Progenitor cell of endocrine pancreas (in vitro differentiated cells): ENCODE data around the gene SHC4. TPM values are rescaled to one million over a fixed set of nuclear protein-coding genes. Genes with fewer than 3 reads are reported as not detected.

Experiments used
- DNase-seq: peaks from one replicate; pipeline ENCODE4 v3.0.0; 2021; ENCODE audit warnings: low spot score; ENCODE audit not compliant: unreplicated experiment
- H3K27ac Mint-ChIP-seq: 2 replicates; pipeline ENCODE4 v1.8.0; 2021; ENCODE audit warnings: mild to moderate bottlenecking, moderate library complexity, mixed read lengths
- H3K27me3 Mint-ChIP-seq: 2 replicates; pipeline ENCODE4 v1.8.0; 2021; ENCODE audit warnings: mixed read lengths
- H3K36me3 Mint-ChIP-seq: 2 replicates; pipeline ENCODE4 v1.8.0; 2022; ENCODE audit warnings: mixed read lengths; ENCODE audit not compliant: insufficient read depth
- H3K4me1 Mint-ChIP-seq: 2 replicates; pipeline ENCODE4 v1.8.0; 2021; ENCODE audit warnings: low read depth, mixed read lengths
- H3K4me3 Mint-ChIP-seq: 2 replicates; pipeline ENCODE4 v1.8.0; 2021; ENCODE audit warnings: low read depth, mild to moderate bottlenecking, moderate library complexity, mixed read lengths
- H3K9me3 Mint-ChIP-seq: 2 replicates; pipeline ENCODE4 v1.8.0; 2021; ENCODE audit warnings: low read depth, mixed read lengths
- CTCF ChIP-seq: fragments of 200-600 bp; sonication (generic); IDR thresholded peaks from one replicate; pipeline ENCODE4 v1.5.0; 2021; ENCODE audit warnings: antibody characterized with exemption, mild to moderate bottlenecking; ENCODE audit not compliant: unreplicated experiment
- total RNA-seq: library from RNA; stranded (reverse); gene quantifications from 2 replicates; pipeline ENCODE4 v1.2.1, GENCODE V29; 2021

The SHC4 gene
- total RNA-seq, 1 donor from 2014 or later: 0.36 TPM

GRCh38 chr15:48811325-48811958 lies 152.3 kb downstream of the SHC4 start:
- H3K4me1 Mint-ChIP-seq: peaks cover 10% of the 10 kb centered on the region
- no peaks in the 10 kb centered on the region for H3K36me3 Mint-ChIP-seq
- H3K9me3 Mint-ChIP-seq: no peaks in the 10 kb centered on the region
- peak overlapping the region; percentile 94 for H3K4me3 Mint-ChIP-seq
- DNase-seq: no peak
- H3K27ac Mint-ChIP-seq: peak overlapping the region; percentile 89
- peak; percentile 16 for TF ChIP-seq CTCF
- H3K27me3 Mint-ChIP-seq: peaks cover 7% of the 10 kb centered on the region

- peak within 1 kb of the TSS; percentile 97 for H3K27ac Mint-ChIP-seq
- no peak for TF ChIP-seq CTCF
- peaks cover 10% of the 10 kb centered on the region for H3K4me1 Mint-ChIP-seq
- DNase-seq: peak; percentile 98
- H3K27me3 Mint-ChIP-seq: peaks cover 7% of the 10 kb centered on the region
- H3K36me3 Mint-ChIP-seq: no peaks in the 10 kb centered on the region
- H3K4me3 Mint-ChIP-seq: peak within 1 kb of the TSS; percentile 94
- no peaks in the 10 kb centered on the region for H3K9me3 Mint-ChIP-seq
Observed at GRCh38 chr15:48810414-48811324, 153.1 kb downstream of the SHC4 start, which contains the start of gene CEP152. Gene CEP152 (minus strand): TSS chr15:48811069. CDS start chr15:48805649, 5,420 bp downstream.

- H3K4me1 Mint-ChIP-seq: peaks cover 5% of the 10 kb centered on the region
- H3K9me3 Mint-ChIP-seq: no peaks in the 10 kb centered on the region
- H3K4me3 Mint-ChIP-seq: no peak overlapping the region
- no peak for TF ChIP-seq CTCF
- no peak overlapping the region for H3K27ac Mint-ChIP-seq
- no peaks in the 10 kb centered on the region for H3K27me3 Mint-ChIP-seq
- no peaks in the 10 kb centered on the region for H3K36me3 Mint-ChIP-seq
- DNase-seq: no peak
Observed at GRCh38 chr15:48806151-48806550, 157.6 kb downstream of the SHC4 start.

- TF ChIP-seq CTCF: no peak
- Mint-ChIP-seq H3K27ac (no peak overlapping the region), H3K36me3 (no peaks in the 10 kb centered on the region), H3K27me3 (no peaks in the 10 kb centered on the region), H3K9me3 (no peaks in the 10 kb centered on the region), H3K4me3 (no peak overlapping the region), H3K4me1 (peaks cover 5% of the 10 kb centered on the region)
- DNase-seq: no peak
Observed at GRCh38 chr15:48805591-48805990, 158.1 kb downstream of the SHC4 start.

- Mint-ChIP-seq H3K4me1 (no peaks in the 10 kb centered on the region), H3K9me3 (no peaks in the 10 kb centered on the region), H3K36me3 (no peaks in the 10 kb centered on the region), H3K27ac (no peak overlapping the region), H3K4me3 (no peak overlapping the region), H3K27me3 (no peaks in the 10 kb centered on the region)
- no peak for DNase-seq
- TF ChIP-seq CTCF: no peak
Observed at GRCh38 chr15:48803877-48804276, 159.8 kb downstream of the SHC4 start.
